ENCODE results near the gene QARS1.

Gene QARS1

GRCh38 chr3:49132073-49132436 is 27.5 kb upstream of the QARS1 start:
- peak overlapping the region; percentile 94 to 97 for H3K4me3 ChIP-seq (ENCODE audit: low read length in 2 of 2)
- peak overlapping the region; percentile 91 for H3K27ac ChIP-seq (ENCODE audit: low read length)
- peaks cover 37% of the 10 kb centered on the region for H3K4me1 ChIP-seq (ENCODE audit: control insufficient read depth, insufficient read depth, low read length)
- H3K27me3 ChIP-seq (ENCODE audit: control insufficient read depth in 1 of 2, insufficient read depth in 2 of 2, low read length in 2 of 2) = no peaks in the 10 kb centered on the region
- peaks cover 26 to 27% of the 10 kb centered on the region in 2 donors for H3K36me3 ChIP-seq (ENCODE audit: control insufficient read depth in 2 of 2, insufficient read depth in 2 of 2, low read length in 2 of 2)
- peak overlapping the region; percentile 83 to 94 for H3K9ac ChIP-seq (ENCODE audit: low read length in 2 of 2)
- no peaks in the 10 kb centered on the region for H3K9me3 ChIP-seq (ENCODE audit: control insufficient read depth in 2 of 2, low read length in 2 of 2)

DNA sequence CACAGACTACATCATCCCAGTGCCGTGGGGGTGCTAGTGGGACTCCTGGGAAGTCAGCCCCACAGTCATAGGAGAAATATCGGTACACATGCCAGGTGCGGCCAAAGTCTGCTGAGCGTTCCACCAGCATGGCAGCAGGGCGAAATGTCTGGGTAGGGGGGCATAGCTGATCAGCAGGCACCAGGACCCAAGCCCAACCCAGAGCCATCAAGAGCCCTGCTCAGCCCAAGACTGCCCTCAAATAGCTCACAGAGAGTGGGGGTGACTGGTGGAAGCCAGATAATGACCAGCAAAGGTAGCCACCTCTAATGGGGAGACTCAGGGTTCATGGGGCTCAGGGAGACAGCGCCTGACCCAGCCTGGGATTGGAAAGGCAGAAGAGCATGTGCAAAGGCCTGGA is 27.0 kb upstream of the QARS1 start:
- Histone ChIP-seq H3K4me1 (ENCODE audit: control insufficient read depth, insufficient read depth, low read length) (peaks cover 37% of the 10 kb centered on the region), H3K27ac (ENCODE audit: low read length) (peak overlapping the region; percentile 91), H3K36me3 (ENCODE audit: control insufficient read depth in 2 of 2, insufficient read depth in 2 of 2, low read length in 2 of 2) (peaks cover 26 to 32% of the 10 kb centered on the region in 2 donors), H3K27me3 (ENCODE audit: control insufficient read depth in 1 of 2, insufficient read depth in 2 of 2, low read length in 2 of 2) (no peaks in the 10 kb centered on the region), H3K9me3 (ENCODE audit: control insufficient read depth in 2 of 2, low read length in 2 of 2) (no peaks in the 10 kb centered on the region), H3K4me3 (ENCODE audit: low read length in 2 of 2) (peak overlapping the region; percentile 94 to 97), H3K9ac (ENCODE audit: low read length in 2 of 2) (peak overlapping the region; percentile 83 to 94)

- Histone ChIP-seq H3K9ac (ENCODE audit: low read length in 2 of 2) (peak overlapping the region; percentile 83 to 94), H3K4me1 (ENCODE audit: control insufficient read depth, insufficient read depth, low read length) (peaks cover 37% of the 10 kb centered on the region), H3K27me3 (ENCODE audit: control insufficient read depth in 1 of 2, insufficient read depth in 2 of 2, low read length in 2 of 2) (no peaks in the 10 kb centered on the region), H3K9me3 (ENCODE audit: control insufficient read depth in 2 of 2, low read length in 2 of 2) (no peaks in the 10 kb centered on the region), H3K36me3 (ENCODE audit: control insufficient read depth in 2 of 2, insufficient read depth in 2 of 2, low read length in 2 of 2) (peaks cover 32 to 38% of the 10 kb centered on the region in 2 donors), H3K27ac (ENCODE audit: low read length) (no peak overlapping the region), H3K4me3 (ENCODE audit: low read length in 2 of 2) (peak overlapping the region; percentile 94 to 97)
Measured at GRCh38 chr3:49131040-49131439, 26.5 kb upstream of the QARS1 start.

DNA sequence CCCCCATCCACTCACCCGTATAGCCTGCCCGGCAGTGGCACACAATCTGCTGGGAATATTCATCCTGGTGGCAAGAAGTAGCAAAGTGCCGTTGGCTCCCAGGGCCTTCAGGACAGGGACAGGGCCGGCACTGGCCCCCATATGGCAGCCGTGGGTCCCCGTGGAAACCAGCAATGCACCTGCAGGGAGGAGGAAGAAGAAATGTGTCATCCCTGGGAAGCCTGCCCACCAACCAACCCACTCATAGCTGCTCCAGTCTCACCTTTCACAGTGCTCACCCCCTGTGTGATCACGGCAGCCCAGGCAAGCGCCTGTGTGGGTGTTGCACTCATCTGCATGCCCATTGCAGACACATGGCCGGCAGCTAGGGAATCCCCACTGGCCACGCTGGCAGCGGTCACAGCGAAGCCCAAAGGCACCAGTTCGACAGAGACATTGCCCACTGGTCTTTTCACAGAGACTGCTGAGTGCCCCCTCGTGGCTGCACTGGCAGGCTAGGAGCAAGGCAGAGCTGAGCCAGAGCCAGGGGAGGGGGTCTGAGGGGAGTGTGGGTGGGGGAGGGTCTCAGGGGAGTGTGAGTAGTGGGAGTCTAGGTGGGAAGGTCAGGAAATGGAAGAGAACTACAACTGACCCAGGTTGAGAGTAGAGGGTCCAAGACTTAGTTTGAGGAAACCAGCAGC is 20.6 kb upstream of the QARS1 start:
- Histone ChIP-seq H3K36me3 (ENCODE audit: control insufficient read depth in 2 of 2, insufficient read depth in 2 of 2, low read length in 2 of 2) (peaks cover 67 to 76% of the 10 kb centered on the region in 2 donors), H3K9me3 (ENCODE audit: control insufficient read depth in 2 of 2, low read length in 2 of 2) (no peaks in the 10 kb centered on the region), H3K27ac (ENCODE audit: low read length) (no peak overlapping the region), H3K4me1 (ENCODE audit: control insufficient read depth, insufficient read depth, low read length) (peaks cover 15% of the 10 kb centered on the region), H3K4me3 (ENCODE audit: low read length in 2 of 2) (no peak overlapping the region), H3K9ac (ENCODE audit: low read length in 2 of 2) (no peak overlapping the region), H3K27me3 (ENCODE audit: control insufficient read depth in 1 of 2, insufficient read depth in 2 of 2, low read length in 2 of 2) (no peaks in the 10 kb centered on the region)

- no peak overlapping the region for H3K27ac ChIP-seq (ENCODE audit: low read length)
- peaks cover 62 to 69% of the 10 kb centered on the region in 2 donors for H3K36me3 ChIP-seq (ENCODE audit: control insufficient read depth in 2 of 2, insufficient read depth in 2 of 2, low read length in 2 of 2)
- no peaks in the 10 kb centered on the region for H3K9me3 ChIP-seq (ENCODE audit: control insufficient read depth in 2 of 2, low read length in 2 of 2)
- H3K4me1 ChIP-seq (ENCODE audit: control insufficient read depth, insufficient read depth, low read length) = peaks cover 16% of the 10 kb centered on the region
- H3K27me3 ChIP-seq (ENCODE audit: control insufficient read depth in 1 of 2, insufficient read depth in 2 of 2, low read length in 2 of 2) = no peaks in the 10 kb centered on the region
- H3K9ac ChIP-seq (ENCODE audit: low read length in 2 of 2) = no peak overlapping the region
- no peak overlapping the region for H3K4me3 ChIP-seq (ENCODE audit: low read length in 2 of 2)
Measured at GRCh38 chr3:49124203-49124602, 19.6 kb upstream of the QARS1 start.

GRCh38 chr3:49123687-49124086 is 19.1 kb upstream of the QARS1 start:
- H3K9me3 ChIP-seq (ENCODE audit: control insufficient read depth in 2 of 2, low read length in 2 of 2) = no peaks in the 10 kb centered on the region
- H3K36me3 ChIP-seq (ENCODE audit: control insufficient read depth in 2 of 2, insufficient read depth in 2 of 2, low read length in 2 of 2) = peaks cover 57 to 64% of the 10 kb centered on the region in 2 donors
- H3K4me1 ChIP-seq (ENCODE audit: control insufficient read depth, insufficient read depth, low read length) = peaks cover 21% of the 10 kb centered on the region
- H3K27me3 ChIP-seq (ENCODE audit: control insufficient read depth in 1 of 2, insufficient read depth in 2 of 2, low read length in 2 of 2) = no peaks in the 10 kb centered on the region
- H3K27ac ChIP-seq (ENCODE audit: low read length) = no peak overlapping the region
- H3K4me3 ChIP-seq (ENCODE audit: low read length in 2 of 2) = no peak overlapping the region
- no peak overlapping the region for H3K9ac ChIP-seq (ENCODE audit: low read length in 2 of 2)

GRCh38 chr3:49122886-49123545 is 18.5 kb upstream of the QARS1 start:
- H3K36me3 ChIP-seq (ENCODE audit: control insufficient read depth in 2 of 2, insufficient read depth in 2 of 2, low read length in 2 of 2) = peaks cover 50 to 57% of the 10 kb centered on the region in 2 donors
- H3K4me3 ChIP-seq (ENCODE audit: low read length in 2 of 2) = no peak overlapping the region
- no peaks in the 10 kb centered on the region for H3K9me3 ChIP-seq (ENCODE audit: control insufficient read depth in 2 of 2, low read length in 2 of 2)
- no peak overlapping the region for H3K27ac ChIP-seq (ENCODE audit: low read length)
- H3K4me1 ChIP-seq (ENCODE audit: control insufficient read depth, insufficient read depth, low read length) = peaks cover 22% of the 10 kb centered on the region
- H3K27me3 ChIP-seq (ENCODE audit: control insufficient read depth in 1 of 2, insufficient read depth in 2 of 2, low read length in 2 of 2) = no peaks in the 10 kb centered on the region
- no peak overlapping the region for H3K9ac ChIP-seq (ENCODE audit: low read length in 2 of 2)

- H3K27me3 ChIP-seq (ENCODE audit: control insufficient read depth in 1 of 2, insufficient read depth in 2 of 2, low read length in 2 of 2) = no peaks in the 10 kb centered on the region
- no peak overlapping the region for H3K27ac ChIP-seq (ENCODE audit: low read length)
- peaks cover 22% of the 10 kb centered on the region for H3K4me1 ChIP-seq (ENCODE audit: control insufficient read depth, insufficient read depth, low read length)
- H3K4me3 ChIP-seq (ENCODE audit: low read length in 2 of 2) = no peak overlapping the region
- no peaks in the 10 kb centered on the region for H3K9me3 ChIP-seq (ENCODE audit: control insufficient read depth in 2 of 2, low read length in 2 of 2)
- no peak overlapping the region for H3K9ac ChIP-seq (ENCODE audit: low read length in 2 of 2)
- peaks cover 55 to 61% of the 10 kb centered on the region in 2 donors for H3K36me3 ChIP-seq (ENCODE audit: control insufficient read depth in 2 of 2, insufficient read depth in 2 of 2, low read length in 2 of 2)
Measured at GRCh38 chr3:49122451-49122850, 17.9 kb upstream of the QARS1 start.

DNA sequence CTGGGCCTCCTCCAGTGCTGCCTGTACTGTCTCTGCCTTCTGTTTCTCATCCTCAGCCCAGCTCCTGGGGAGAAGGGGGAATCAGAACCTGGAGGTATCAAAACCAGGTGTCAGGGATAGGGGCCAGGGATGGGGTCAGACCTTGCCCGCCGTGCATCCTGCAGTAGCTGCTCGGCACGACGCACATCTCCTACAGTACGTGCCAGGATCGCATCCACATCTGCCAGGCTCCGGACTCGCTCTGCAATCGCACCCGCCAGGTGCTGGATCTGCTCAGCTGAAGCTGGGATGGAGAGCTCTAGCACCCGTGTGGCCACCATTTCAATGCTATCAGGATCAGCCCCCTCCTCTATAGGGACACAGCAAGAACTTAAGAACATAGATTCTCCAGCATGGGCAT is 17.5 kb upstream of the QARS1 start:
- H3K9me3 ChIP-seq (ENCODE audit: control insufficient read depth in 2 of 2, low read length in 2 of 2) = no peaks in the 10 kb centered on the region
- H3K9ac ChIP-seq (ENCODE audit: low read length in 2 of 2) = no peak overlapping the region
- peaks cover 58 to 65% of the 10 kb centered on the region in 2 donors for H3K36me3 ChIP-seq (ENCODE audit: control insufficient read depth in 2 of 2, insufficient read depth in 2 of 2, low read length in 2 of 2)
- H3K4me1 ChIP-seq (ENCODE audit: control insufficient read depth, insufficient read depth, low read length) = peaks cover 22% of the 10 kb centered on the region
- H3K27ac ChIP-seq (ENCODE audit: low read length) = no peak overlapping the region
- H3K4me3 ChIP-seq (ENCODE audit: low read length in 2 of 2) = no peak overlapping the region
- H3K27me3 ChIP-seq (ENCODE audit: control insufficient read depth in 1 of 2, insufficient read depth in 2 of 2, low read length in 2 of 2) = no peaks in the 10 kb centered on the region

- peak overlapping the region; percentile 97 for H3K27ac ChIP-seq (ENCODE audit: low read length)
- no peaks in the 10 kb centered on the region for H3K27me3 ChIP-seq (ENCODE audit: control insufficient read depth in 1 of 2, insufficient read depth in 2 of 2, low read length in 2 of 2)
- no peaks in the 10 kb centered on the region for H3K9me3 ChIP-seq (ENCODE audit: control insufficient read depth in 2 of 2, low read length in 2 of 2)
- peaks cover 63 to 65% of the 10 kb centered on the region in 2 donors for H3K36me3 ChIP-seq (ENCODE audit: control insufficient read depth in 2 of 2, insufficient read depth in 2 of 2, low read length in 2 of 2)
- H3K9ac ChIP-seq (ENCODE audit: low read length in 2 of 2) = peak overlapping the region; percentile 51 to 97
- H3K4me1 ChIP-seq (ENCODE audit: control insufficient read depth, insufficient read depth, low read length) = peaks cover 22% of the 10 kb centered on the region
- peak overlapping the region in 1 of 2 donors; percentile 99 for H3K4me3 ChIP-seq (ENCODE audit: low read length in 2 of 2)
Measured at GRCh38 chr3:49121132-49121736, 16.7 kb upstream of the QARS1 start.
